OCI-LY7 (cell line): ENCODE data around the gene HIVEP3. TPM values are rescaled to one million over a fixed set of nuclear protein-coding genes. Genes with fewer than 3 reads are reported as not detected.

Source experiments
- BruUV-seq: library from RNA; stranded (reverse); fragments of 400-500 nt; replicated peaks from 2 replicates; lab custom pipeline; 2021; lab: Mats Ljungman, UMichigan
- CTCF ChIA-PET: fragments of 300-600 bp; sonication (Branson Sonifier 250); formaldehyde crosslinking; loops from one replicate; lab custom pipeline; 2022; ENCODE audit warnings: antibody characterized with exemption; ENCODE audit not compliant: unreplicated experiment; lab: Charles Lee
- POLR2A ChIA-PET: fragments of 300-600 bp; sonication (Branson Sonifier 250); formaldehyde crosslinking; loops from one replicate; lab custom pipeline; 2022; ENCODE audit warnings: antibody characterized with exemption; lab: Charles Lee
- DNase-seq: peaks from one replicate; pipeline ENCODE4 v3.0.0-alpha.2; 2015; ENCODE audit warnings: low spot score
- H2AFZ ChIP-seq: fragments of 200-600 bp; sonication (generic), shearing (Covaris generic); 2 replicates; pipeline ENCODE4 v1.6.1; 2014; ENCODE audit warnings: mild to moderate bottlenecking, antibody characterized with exemption, low read length, moderate library complexity
- H3K27ac ChIP-seq: fragments of 200-600 bp; sonication (generic); 2 replicates; pipeline ENCODE4 v1.5.1; 2014; ENCODE audit warnings: mixed run types, low read depth, mild to moderate bottlenecking, moderate library complexity, low read length, inconsistent platforms; ENCODE audit not compliant: poor library complexity, severe bottlenecking
- H3K36me3 ChIP-seq: fragments of 200-600 bp; sonication (generic); 2 replicates; pipeline ENCODE4 v1.6.1; 2014; ENCODE audit warnings: mild to moderate bottlenecking, antibody characterized with exemption, low read length, moderate library complexity, mixed read lengths; ENCODE audit not compliant: insufficient read depth
- H3K4me1 ChIP-seq: fragments of 200-600 bp; sonication (generic); 2 replicates; pipeline ENCODE4 v1.5.1; 2014; ENCODE audit warnings: mild to moderate bottlenecking, low read length; ENCODE audit not compliant: insufficient read depth, poor library complexity, severe bottlenecking
- H3K4me2 ChIP-seq: fragments of 200-600 bp; sonication (generic); 2 replicates; pipeline ENCODE4 v1.6.1; 2014; ENCODE audit warnings: mild to moderate bottlenecking, low read length
- H3K4me3 ChIP-seq: fragments of 200-600 bp; sonication (generic); 2 replicates; pipeline ENCODE4 v1.5.1; 2014; ENCODE audit warnings: mild to moderate bottlenecking, low read depth, low read length; ENCODE audit not compliant: poor library complexity, severe bottlenecking
- H3K79me2 ChIP-seq: fragments of 200-600 bp; sonication (generic); 2 replicates; pipeline ENCODE4 v1.6.1; 2016; ENCODE audit warnings: low read depth, mild to moderate bottlenecking, low read length, moderate library complexity, mixed read lengths; ENCODE audit not compliant: insufficient read depth
- H3K9me2 ChIP-seq: fragments of 200-600 bp; sonication (generic); 2 replicates; pipeline ENCODE4 v1.6.1; 2016; ENCODE audit warnings: mild to moderate bottlenecking, low read length, mixed read lengths; ENCODE audit not compliant: insufficient read depth
- H3K9me3 ChIP-seq: fragments of 200-600 bp; sonication (generic); 2 replicates; pipeline ENCODE4 v1.6.1; 2014; ENCODE audit warnings: mild to moderate bottlenecking, mixed run types, low read length, mixed read lengths
- H4K20me1 ChIP-seq: fragments of 200-600 bp; sonication (generic); 2 replicates; pipeline ENCODE4 v1.6.1; 2014; ENCODE audit warnings: mild to moderate bottlenecking, antibody characterized with exemption, low read length, moderate library complexity, mixed read lengths; ENCODE audit not compliant: insufficient read depth
- CTCF ChIP-seq: fragments of 200-600 bp; sonication (generic); conservative IDR thresholded peaks from 2 replicates; pipeline ENCODE4 v1.5.1; 2014; ENCODE audit warnings: mild to moderate bottlenecking, antibody characterized with exemption, low read length, moderate library complexity, mixed read lengths
- EZH2phosphoT487 ChIP-seq: fragments of 200-600 bp; sonication (generic); IDR thresholded peaks from 2 replicates; pipeline ENCODE4 v1.6.1; 2018; ENCODE audit warnings: low read depth, borderline replicate concordance, mild to moderate bottlenecking, mixed run types, antibody characterized with exemption, low read length, moderate library complexity, mixed read lengths
- intact Hi-C: fragments of 100-400 bp; cut with micrococcal nuclease; formaldehyde crosslinking; loops from one replicate; pipeline ENCODE4 v1.10.0; 2022; ENCODE audit not compliant: unreplicated experiment
- total RNA-seq, 2 experiments: library from RNA; depleted of rRNA in 1 of 2; stranded (reverse); fragments of >200 nt in 1 of 2; shearing (Covaris generic) in 1 of 2; gene quantifications; 2 replicates each; pipeline ENCODE4 v1.2.3, GENCODE V29; 2014 to 2022

The HIVEP3 gene
- total RNA-seq, 2 experiments from 2014 or later = 0.53 to 0.60 TPM

- no peaks in the 10 kb centered on the region for H3K4me1 ChIP-seq
- DNase-seq = no peak
- H2AFZ ChIP-seq = no peak overlapping the region
- H3K79me2 ChIP-seq = no peaks in the 10 kb centered on the region
- no peaks in the 10 kb centered on the region for H4K20me1 ChIP-seq
- TF ChIP-seq CTCF (no peak), EZH2phosphoT487 (no peak)
- CTCF ChIA-PET = no interaction called here
- intact Hi-C loops = no loop called here
- POLR2A ChIA-PET = no interaction called here
- no peak overlapping the region for H3K27ac ChIP-seq
- no peaks in the 10 kb centered on the region for H3K36me3 ChIP-seq
- no TSS peak for BruUV-seq
- no peak overlapping the region for H3K4me3 ChIP-seq
- H3K9me3 ChIP-seq = 0 out of 2 replicates have a peak, but pooled peaks cover 4% of the 10 kb centered on the region
- H3K9me2 ChIP-seq = no peaks in the 10 kb centered on the region
- H3K4me2 ChIP-seq = no peak overlapping the region
Observed at GRCh38 chr1:41783189-41783639, 135.5 kb downstream of the HIVEP3 start.

GRCh38 chr1:41780916-41781315 lies 137.8 kb downstream of the HIVEP3 start:
- Histone ChIP-seq H3K9me3 (0 out of 2 replicates have a peak, but pooled peaks cover 4% of the 10 kb centered on the region), H3K27ac (no peak overlapping the region), H2AFZ (no peak overlapping the region), H3K36me3 (no peaks in the 10 kb centered on the region), H3K79me2 (no peaks in the 10 kb centered on the region), H3K9me2 (no peaks in the 10 kb centered on the region), H3K4me3 (no peak overlapping the region), H3K4me2 (no peak overlapping the region), H3K4me1 (no peaks in the 10 kb centered on the region), H4K20me1 (no peaks in the 10 kb centered on the region)
- no peak for TF ChIP-seq CTCF
- no peak for TF ChIP-seq EZH2phosphoT487
- intact Hi-C loops = no loop called here
- ChIA-PET POLR2A (interaction anchor here (0.6 to 1.3 kb wide), 2 partner anchors 13 to 56 kb away, joined by 4 to 5 read pairs; no protein-coding TSS in a partner anchor), CTCF (no interaction called here)
- no TSS peak for BruUV-seq
- DNase-seq = no peak

GRCh38 chr1:41780322-41780721 lies 138.4 kb downstream of the HIVEP3 start:
- H2AFZ ChIP-seq = no peak overlapping the region
- H3K4me3 ChIP-seq = no peak overlapping the region
- H3K9me3 ChIP-seq = 0 out of 2 replicates have a peak, but pooled peaks cover 4% of the 10 kb centered on the region
- ChIA-PET CTCF (no interaction called here), POLR2A (interaction anchor here (1.3 kb wide), 1 partner anchor 12 kb away, joined by 5 read pairs; no protein-coding TSS in a partner anchor)
- intact Hi-C loops = no loop called here
- H3K79me2 ChIP-seq = no peaks in the 10 kb centered on the region
- no peak for DNase-seq
- TF ChIP-seq CTCF (no peak), EZH2phosphoT487 (no peak)
- BruUV-seq = no TSS peak
- H3K4me1 ChIP-seq = no peaks in the 10 kb centered on the region
- H4K20me1 ChIP-seq = no peaks in the 10 kb centered on the region
- H3K36me3 ChIP-seq = no peaks in the 10 kb centered on the region
- H3K27ac ChIP-seq = no peak overlapping the region
- no peaks in the 10 kb centered on the region for H3K9me2 ChIP-seq
- no peak overlapping the region for H3K4me2 ChIP-seq
